Activated T-cell treated with anti-CD3 and anti-CD28 coated beads for 1 hour (primary cell): ENCODE results near the gene MSH3.
"Not testable (repeated sequence)": the region's sequence is repeated elsewhere in the genome, so short reads cannot be mapped to it uniquely, and the experiment has no call there.

Experiments used
- DNase-seq: peaks from one replicate; pipeline ENCODE4 v3.0.0-alpha.2; 2020; ENCODE audit warnings: low read depth

The MSH3 gene

DNA sequence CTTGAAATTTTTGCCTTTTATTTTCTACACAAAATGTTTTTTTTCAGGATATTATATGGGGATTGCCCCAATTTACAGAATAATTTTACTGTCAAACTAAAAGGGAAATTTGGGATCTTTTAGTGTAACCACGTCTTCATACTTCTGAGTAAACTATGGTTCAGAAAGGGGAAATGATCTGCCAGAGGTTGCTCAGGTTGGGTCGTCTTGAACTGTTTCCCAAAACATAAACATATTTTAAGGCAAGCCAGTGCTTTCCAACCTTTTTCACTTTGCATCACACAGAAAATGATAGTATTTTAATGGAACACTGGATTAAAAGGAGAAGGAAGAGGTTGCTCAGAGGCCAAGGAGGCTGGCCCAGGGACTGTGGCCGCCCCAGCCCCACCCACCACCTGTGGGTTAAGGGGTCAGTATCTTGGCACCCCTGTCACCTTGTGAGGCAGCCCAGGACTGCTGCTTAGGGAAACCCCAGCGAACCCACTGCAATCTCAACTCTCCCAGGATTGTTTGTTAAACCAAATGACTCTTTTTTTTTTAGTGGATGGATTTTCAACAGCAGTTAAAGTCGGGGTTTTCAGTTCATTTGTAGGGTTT is 143.1 kb downstream of the MSH3 start:
- DNase-seq = no peak

DNA sequence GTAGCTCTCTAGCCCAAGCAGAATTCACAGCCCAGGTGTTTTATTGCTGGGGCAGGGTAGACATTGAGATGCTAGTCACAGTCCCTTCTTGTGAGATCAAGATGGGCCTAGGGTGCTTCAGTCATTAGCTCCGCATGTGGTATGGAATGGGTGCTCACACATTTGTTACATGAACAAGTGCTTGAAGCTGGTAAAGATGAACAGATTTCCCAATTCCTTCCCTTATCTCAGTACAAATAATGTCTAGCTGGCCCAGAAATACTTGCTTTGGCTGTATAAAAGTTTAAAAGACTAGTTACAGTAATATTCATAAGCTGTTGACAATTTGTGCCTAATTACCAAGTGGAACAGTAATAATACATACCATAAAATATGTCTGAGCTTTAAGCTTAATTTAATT is 143.7 kb downstream of the MSH3 start:
- no peak for DNase-seq

DNA sequence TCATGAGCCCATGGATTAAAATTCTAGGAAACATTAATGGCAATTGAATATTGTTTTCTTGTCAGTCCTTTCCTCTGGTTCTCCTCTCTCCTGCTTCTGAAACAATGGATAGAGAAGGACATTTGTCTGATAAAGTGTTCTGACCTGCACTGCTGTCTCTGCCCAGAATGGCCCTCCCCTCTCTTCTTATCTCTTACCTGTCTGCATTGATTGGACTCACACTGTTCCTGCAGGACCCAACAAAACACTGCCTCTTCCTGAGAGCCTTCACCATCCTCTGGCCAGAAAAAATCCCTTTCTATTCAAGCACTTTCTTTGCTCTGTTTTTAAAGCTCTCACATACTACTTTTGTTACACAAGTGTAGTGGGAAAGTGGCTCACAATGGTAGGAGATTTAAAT is 144.2 kb downstream of the MSH3 start:
- no peak for DNase-seq

DNA sequence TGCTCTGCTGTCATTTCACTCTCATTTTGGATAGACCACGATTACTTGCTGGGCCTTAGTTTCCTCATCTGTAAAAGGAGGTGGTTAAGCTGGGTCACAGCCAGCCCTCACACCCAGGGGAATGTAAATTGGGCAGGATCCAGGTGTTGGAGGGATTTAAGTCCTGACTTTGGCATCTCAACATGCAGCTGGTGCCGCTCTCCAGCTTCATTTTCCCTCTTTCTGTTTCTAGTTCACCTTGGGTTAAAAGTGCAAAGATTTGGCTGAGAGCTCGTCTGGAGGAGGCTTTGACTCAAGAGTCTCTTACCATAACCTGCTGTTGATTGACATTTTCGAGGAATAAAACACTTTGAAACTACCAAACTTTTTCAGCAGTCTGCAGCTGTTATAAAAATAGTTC is 144.6 kb downstream of the MSH3 start:
- DNase-seq = no peak

DNA sequence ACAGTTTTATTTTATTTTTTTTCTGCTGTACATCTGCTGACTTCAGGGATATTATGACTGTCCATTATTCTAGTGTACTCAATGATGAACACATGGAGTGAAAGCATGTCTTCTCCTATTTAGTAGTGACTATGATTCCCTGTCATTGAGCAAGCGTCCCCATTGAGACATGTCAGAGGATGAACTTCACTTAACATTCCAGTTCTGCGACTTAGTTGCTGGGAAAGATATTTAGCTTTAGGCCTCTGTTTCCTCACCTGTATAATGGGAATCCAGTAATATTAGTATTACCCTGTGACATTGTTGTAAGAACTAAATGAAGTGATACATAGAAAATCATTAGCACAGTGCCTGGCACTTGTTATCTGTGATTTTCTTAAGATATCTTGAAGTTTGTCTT is 145.1 kb downstream of the MSH3 start:
- DNase-seq = no peak

DNA sequence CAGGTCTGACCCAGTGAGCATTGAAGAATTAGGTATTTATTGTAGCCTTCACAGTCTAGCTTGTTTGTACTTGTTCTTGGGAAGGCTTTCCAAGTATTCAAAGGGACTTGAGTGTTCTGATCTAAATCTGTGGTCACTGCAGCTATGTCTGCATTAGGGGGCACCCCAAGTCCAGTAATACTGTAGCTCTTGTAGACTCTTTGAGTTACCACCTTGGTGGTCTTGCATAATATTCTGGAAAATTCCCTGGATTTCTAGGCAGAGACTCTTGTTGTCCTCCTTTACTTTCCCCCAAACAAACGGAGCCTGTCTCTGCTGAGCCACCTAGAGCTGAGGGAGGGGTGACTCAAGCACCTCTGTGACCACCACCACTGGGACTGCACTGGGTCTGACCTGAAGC is 149.9 kb downstream of the MSH3 start:
- no peak for DNase-seq

DNA sequence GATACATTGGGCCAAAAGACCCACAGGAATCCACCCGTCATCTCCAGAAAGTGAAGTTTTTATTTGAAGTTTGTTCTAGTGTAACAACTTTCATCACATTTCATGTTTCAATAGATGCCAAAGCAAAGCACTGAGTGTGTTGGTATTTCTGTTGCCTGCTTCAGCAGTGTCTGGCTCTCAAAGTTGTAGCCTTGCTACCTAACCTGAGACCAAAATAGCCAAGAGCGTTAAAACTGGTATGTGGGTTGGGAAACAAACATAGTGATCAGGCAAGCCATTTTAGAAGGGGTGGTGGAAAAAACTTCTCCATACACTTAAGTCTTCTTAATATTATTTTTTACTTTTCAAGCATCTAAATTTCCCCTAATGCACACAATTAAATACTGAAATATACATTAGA is 150.6 kb downstream of the MSH3 start:
- DNase-seq = no peak

DNA sequence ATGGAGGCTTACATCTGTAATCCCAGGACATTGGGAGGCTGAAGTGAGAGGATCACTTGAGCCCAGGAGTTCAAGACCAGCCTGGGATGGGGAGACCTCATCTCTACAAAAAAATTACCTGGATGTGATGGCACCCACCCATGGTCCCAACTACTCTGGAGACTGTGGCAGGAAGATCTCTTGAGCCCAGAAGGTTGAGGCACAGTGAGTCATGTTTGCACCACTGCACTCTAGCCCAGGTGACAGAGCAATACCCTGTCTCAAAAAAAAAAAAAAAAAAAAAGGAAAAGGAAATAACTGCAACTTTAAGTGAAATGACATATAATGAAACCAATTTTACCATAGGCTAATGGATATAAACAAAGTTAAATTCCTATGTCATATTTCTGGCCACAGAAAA is 152.5 kb downstream of the MSH3 start:
- no peak for DNase-seq

DNA sequence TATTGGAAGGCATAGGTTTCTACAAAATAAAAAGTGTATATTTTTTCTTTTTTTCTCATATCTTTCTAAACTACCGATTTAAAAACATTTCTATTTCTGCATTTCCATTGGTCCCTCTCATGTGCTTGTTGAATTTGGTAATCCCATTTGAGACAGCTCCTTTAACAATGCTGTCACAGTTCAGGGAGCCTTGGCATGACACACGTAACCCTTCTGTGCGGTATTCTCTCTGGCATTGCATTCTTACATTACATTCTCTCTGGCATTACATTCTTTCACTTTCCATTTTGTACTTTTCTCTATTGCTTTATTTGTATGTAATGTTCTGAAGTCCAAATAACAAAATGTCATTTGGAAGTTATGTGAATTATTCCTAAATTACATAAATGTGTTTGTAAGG is 155.0 kb downstream of the MSH3 start:
- no peak for DNase-seq

DNA sequence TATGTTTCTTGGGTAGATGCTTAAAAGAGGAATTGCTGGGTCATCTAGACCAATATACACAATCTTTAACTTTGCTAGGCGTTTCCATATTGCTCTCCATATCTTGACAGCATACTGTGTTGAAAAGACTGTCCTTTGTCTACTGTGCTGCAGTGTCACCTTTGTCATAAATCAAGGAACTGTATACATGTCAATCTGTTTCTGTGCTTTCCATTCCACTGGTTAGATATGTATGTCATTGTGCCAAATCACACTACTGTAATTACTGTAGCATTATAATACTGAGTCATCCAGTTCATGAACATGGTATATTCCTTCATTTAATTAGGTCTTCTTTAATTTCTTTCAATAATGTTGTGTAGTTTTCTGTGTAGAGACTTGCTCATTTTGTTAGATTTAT is 156.0 kb downstream of the MSH3 start:
- no peak for DNase-seq

DNA sequence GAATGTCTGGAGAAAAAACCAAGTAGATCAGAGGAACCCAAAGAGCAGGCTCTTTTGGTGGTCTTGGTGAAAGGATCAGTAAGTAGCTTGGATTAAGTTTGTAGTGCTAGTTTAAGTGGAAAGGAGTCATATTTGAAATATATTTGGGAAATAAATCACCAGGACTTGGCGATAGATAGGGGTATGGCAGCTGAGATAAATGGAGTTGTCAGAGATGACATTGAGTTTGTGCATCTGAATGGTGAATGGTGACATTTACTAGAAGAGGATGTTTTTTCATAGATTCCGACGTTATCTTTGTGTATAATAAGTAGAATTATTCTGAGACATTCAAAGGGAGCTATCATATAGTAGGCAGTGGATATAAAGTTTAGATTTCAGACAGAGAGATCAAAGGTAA is 162.1 kb downstream of the MSH3 start:
- DNase-seq = no peak

DNA sequence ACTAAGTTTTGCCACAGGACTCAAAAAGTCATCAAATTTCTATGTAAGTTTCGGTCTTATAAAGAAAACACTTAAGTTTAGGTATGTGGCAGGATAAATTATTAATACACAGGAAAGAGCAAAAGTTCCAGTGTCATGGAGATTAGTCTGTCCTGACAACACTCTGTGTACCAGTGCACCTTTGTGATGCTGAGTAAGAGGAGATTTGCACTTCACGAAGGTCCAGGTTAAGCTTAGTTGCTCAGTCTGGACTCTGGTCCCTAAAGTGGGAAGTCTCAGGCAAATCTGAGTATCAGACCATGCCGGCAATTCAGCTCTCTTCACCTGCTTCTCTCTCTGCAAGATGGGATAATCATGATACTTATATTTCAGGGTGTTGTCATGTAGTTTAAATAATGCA is 166.2 kb downstream of the MSH3 start:
- DNase-seq = no peak

DNA sequence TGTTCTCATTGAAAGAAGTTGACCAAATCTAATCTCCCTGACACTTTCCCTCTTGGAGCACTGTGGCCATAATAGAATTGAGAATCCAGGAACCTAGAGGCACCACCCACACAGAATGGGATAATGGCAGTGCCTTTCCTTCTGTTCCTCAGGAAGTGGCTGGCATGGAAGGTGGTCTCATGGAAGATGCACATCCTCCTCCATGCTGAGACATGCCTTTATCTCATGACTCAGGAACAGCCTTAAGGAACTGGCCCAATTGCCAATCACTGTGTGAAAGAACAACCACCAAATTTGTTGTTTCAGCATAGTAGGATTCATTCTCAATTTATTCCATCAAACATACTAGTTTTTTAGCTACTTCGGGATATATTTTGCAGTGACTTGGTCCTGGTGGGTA is 168.2 kb downstream of the MSH3 start:
- DNase-seq = no peak

DNA sequence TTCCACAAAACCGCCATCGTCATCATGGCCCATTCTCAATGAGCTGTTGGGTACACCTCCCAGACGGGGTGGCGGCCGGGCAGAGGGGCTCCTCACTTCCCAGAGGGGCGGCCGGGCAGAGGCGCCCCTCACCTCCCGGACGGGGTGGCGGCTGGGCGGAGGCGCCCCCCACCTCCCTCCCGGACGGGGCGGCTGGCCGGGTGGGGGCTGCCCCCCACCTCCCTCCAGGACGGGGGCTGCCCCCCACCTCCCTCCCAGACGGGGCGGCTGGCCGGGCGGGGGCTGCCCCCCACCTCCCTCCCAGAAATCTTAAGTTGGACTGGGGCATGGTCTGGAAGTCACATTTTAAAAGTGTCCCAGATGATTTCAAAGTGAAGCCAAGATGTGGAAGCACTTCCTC is 169.7 kb downstream of the MSH3 start:
- DNase-seq = not testable (repeated sequence)

DNA sequence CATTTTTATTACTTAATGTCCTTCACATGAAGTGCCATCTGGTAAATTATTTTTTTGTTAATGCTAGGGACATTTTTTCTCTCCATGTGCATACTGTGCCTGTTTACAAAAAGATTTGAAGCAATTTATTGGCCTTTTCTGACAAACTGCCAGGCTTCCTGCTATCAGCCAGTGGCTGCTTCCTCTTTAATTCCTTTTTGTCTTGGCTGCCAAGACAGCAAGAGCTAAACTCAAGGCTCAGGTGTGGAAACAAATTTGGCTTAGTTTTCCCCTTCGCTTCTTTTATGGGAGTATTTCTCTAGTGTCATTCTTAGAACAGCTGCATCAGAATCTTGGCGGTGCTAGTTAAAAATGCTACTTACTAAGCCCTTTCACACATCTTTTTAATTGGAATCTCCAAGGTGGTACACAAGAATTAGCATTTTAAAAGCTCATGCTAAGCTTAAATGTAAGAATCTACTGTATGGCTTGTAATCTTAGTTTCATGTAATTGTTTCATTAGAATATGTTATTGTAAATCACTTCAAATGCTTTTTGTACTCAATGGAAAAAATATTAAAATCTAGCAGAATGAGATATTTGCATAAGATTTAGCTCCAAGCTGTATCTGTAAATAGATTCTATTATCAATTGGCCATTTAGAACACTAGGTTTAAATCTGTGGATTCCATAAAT is 171.5 kb downstream of the MSH3 start:
- no peak for DNase-seq

DNA sequence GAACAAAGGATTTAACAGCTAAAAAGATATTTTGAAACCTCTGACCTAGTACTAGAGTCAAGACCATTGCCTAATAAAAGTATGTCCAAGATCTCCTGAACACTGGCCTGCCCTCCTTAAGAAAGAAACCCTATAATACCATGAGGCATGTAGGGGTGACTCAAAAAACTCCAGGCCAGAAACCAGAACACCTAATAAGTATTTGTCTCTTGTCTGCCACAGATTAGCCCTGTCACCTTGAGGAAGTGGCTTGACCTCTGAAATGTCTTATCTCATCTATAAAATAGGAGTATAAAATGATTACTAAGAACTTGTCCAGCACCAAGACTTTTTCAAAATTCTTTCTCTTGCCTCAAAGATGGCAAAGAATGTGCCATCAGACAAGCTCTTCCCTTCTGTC is 180.3 kb downstream of the MSH3 start:
- no peak for DNase-seq

DNA sequence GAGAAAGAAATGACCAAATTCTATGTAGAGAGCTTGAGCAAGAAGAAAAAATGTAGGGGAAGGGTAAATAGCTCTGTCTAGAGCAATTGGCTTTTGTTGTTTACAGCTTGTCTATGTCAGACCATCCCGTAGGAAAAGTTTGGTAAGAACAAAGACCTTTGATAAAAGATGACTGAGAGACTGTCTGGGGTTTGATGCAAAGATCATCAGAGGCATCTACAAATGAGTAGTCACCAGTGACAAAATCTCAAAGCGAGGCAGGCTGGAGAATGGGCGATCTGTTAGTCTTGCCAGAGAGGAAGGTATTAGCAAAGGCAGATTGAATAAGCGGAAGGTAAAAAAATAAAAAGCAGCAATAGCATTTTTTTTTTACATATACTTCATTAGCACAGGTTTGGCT is 180.7 kb downstream of the MSH3 start:
- DNase-seq = no peak

DNA sequence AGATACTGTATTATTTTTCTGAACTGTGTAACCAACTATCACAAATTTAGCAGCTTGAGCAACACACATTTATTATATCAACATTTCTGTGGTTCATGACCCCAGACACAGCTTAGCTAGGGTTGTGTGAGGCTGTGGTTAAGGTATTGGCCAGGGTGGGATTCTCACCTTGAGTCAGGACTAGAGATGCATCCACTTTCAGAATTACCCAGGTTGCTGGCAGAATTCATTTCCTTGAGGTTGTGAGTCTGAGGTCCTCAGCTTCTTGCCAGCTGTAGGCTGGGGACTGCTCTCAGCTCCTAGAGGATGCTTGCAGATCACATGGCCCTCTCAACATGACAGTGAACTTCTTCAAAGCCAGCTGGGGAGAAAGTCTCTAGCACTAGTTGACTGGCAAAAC is 183.2 kb downstream of the MSH3 start:
- no peak for DNase-seq

DNA sequence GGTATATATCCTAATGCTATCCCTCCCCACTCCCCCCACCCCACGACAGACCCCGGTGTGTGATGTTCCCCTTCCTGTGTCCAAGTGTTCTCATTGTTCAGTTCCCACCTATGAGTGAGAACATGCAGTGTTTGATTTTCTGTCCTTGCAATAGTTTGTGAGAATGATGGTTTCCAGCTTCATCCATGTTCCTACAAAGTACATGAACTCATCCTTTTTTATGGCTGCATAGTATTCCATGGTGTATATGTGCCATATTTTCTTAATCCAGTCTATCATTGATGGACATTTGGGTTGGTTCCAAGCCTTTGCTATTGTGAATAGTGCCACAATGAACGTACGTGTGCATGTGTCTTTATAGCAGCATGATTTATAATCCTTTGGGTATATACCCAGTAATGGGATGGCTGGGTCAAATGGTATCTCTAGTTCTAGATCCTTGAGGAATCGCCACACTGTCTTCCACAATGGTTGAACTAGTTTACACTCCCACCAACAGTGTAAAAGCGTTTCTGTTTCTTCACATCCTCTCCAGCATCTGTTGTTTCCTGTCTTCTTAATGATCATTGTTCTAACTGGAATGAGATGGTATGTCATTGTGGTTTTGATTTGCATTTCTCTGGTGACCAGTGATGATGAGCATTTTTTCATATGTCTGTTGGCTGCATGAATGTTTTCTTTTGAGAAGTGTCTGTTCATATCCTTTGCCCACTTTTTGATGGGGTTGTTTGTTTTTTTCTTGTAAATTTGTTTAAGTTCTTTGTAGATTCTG is 186.8 kb downstream of the MSH3 start:
- not testable (repeated sequence) for DNase-seq

DNA sequence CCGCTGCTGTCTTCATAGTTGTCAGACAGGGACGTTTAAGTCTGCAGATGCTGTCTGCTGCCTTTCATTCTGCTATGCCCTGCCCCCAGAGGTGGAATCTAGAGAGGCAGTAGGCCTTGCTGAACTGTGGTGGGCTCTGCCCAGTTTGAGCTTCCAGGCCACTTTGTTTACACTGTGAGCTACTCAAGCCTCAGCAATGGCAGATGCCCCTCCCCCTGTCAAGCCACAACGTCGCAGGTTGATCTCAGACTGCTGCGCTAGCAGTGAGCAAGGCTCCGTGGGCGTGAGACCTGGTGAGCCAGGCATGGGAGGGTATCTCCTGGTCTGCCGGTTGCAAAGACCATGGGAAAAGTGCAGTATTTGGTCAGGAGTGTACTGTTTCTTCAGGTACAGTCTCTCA is 192.0 kb downstream of the MSH3 start:
- not testable (repeated sequence) for DNase-seq

DNA sequence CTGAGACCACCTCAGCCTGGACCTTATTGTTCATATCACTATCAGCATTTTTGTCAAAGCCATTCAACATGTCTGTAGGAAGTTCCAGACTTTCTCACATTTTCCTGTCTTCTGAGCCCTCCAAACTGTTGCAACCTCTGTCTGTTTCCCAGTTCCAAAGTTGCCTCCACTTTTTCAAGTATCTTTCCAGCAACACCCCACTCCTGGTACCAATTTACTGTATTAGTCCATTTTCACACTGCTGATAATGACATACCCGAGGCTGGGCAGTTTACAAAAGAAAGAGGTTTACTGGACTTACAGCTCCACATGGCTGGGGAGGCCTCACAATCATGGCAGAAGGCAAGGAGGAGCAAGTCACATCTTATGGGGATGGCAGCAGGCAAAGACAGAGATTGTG is 195.7 kb downstream of the MSH3 start:
- DNase-seq = not testable (repeated sequence)

DNA sequence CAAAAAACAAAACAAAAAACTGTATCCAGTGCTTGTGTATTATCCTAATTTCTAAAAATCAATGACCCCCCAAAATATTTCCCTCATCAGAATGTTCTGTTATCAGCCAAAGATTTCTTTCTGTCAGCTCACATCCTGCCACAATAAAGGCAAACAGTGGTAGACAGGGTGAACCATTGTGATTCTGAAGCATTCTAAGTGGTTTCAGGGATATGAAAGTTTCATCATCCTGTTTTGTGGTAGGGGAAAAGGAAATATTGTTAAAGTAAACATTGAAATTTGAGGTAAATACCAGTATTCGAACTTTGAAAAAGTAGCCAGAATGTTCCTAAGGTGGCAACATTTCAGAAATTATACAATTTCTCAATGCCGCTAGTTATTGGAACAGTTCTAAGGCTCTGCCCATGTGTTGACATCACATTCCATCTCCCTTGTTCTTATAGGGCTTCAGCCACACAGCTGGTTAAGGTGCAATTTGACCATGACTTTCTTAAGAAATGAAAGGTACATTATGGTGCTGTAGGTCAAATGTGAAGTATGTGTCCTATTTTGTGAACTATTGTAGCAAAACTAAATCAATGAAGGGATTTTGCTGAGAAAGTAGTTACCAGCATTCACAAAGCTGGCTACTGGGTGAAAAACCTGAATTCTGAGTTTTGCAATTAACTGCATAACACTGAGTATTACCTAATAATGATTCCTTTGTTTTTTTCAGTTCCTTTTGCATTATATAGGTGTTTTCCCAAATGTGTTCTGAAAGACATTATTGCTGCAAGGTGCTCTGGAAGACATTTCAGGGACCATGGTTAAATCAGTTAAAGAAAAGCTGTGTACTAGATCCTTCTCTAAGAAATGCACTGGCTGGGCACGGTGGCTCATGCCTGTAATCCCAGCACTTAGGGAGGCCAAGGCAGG is 198.1 kb downstream of the MSH3 start:
- DNase-seq = no peak

DNA sequence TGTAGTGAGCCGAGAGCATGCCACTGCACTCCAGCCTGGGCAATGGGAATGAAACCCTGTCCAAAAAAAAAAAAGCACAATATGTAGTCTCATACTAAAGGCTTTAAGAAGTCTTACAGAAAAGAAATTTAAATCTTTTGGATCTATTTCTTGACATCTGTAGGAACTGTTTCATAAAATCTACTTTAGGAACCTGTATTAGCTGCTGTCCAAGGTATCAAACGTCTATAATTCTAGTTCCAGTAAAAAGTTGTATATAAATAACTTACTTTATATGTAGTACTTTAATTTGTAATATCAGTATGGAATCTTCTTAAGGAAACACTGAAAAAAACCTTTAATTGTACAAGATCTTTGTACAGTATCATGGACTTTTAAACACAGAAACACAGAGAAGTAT is 199.0 kb downstream of the MSH3 start:
- DNase-seq = no peak
